TTC549 (cell line): ENCODE results near the gene HMSD.

Experiments
- FAIRE-seq: peaks from 2 replicates; lab custom pipeline; 2012; peaks lifted over from hg19 to GRCh38; lab: Jason Lieb, UNC

Gene HMSD

GRCh38 chr18:63960891-63961290 lies 11.8 kb downstream of the HMSD start:
- FAIRE-seq, result no peak

- FAIRE-seq, result no peak
Measured at GRCh38 chr18:63961435-63961980, 12.4 kb downstream of the HMSD start.

GRCh38 chr18:63962137-63962536 lies 13.0 kb downstream of the HMSD start:
- FAIRE-seq, result no peak

- no peak for FAIRE-seq
Measured at GRCh38 chr18:63963615-63964256, 14.6 kb downstream of the HMSD start.

GRCh38 chr18:63964908-63965307 lies 15.8 kb downstream of the HMSD start:
- no peak for FAIRE-seq

- FAIRE-seq, result no peak
Measured at GRCh38 chr18:63965716-63966330, 16.7 kb downstream of the HMSD start.

GRCh38 chr18:63969942-63970808 lies 21.1 kb downstream of the HMSD start, which contains the start of gene SERPINB8:
TSS of gene SERPINB8 (plus strand) at chr18:63970081. CDS start at chr18:63978309, 8,228 bp downstream.
- no peak for FAIRE-seq

- no peak for FAIRE-seq
Measured at GRCh38 chr18:63970809-63971205, 21.7 kb downstream of the HMSD start.

- FAIRE-seq, result no peak
Measured at GRCh38 chr18:63971320-63972001, 22.4 kb downstream of the HMSD start.

- no peak for FAIRE-seq
Measured at GRCh38 chr18:63972002-63972376, 22.9 kb downstream of the HMSD start.

GRCh38 chr18:63974991-63975390 lies 25.9 kb downstream of the HMSD start:
- no peak for FAIRE-seq

GRCh38 chr18:63975628-63976027 lies 26.5 kb downstream of the HMSD start:
- FAIRE-seq, result no peak

- no peak for FAIRE-seq
Measured at GRCh38 chr18:63977040-63977439, 27.9 kb downstream of the HMSD start.

GRCh38 chr18:63979409-63979920 lies 30.4 kb downstream of the HMSD start:
- FAIRE-seq, result no peak

GRCh38 chr18:63980027-63980426 lies 30.9 kb downstream of the HMSD start:
- no peak for FAIRE-seq

- no peak for FAIRE-seq
Measured at GRCh38 chr18:63980896-63981460, 31.9 kb downstream of the HMSD start.

GRCh38 chr18:63981719-63982118 lies 32.6 kb downstream of the HMSD start:
- no peak for FAIRE-seq

GRCh38 chr18:63982361-63982760 lies 33.3 kb downstream of the HMSD start:
- no peak for FAIRE-seq

GRCh38 chr18:63986885-63987284 lies 37.8 kb downstream of the HMSD start:
- FAIRE-seq, result no peak

GRCh38 chr18:63987743-63988142 lies 38.6 kb downstream of the HMSD start:
- no peak for FAIRE-seq

- no peak for FAIRE-seq
Measured at GRCh38 chr18:63992751-63993150, 43.6 kb downstream of the HMSD start.
